Effector memory CD8-positive, alpha-beta T cell (primary cell): ENCODE results near the gene KMT2A.

Experiments used
- ATAC-seq: fragments of 150-1000 bp; cut with Tn5 transposase; replicated peaks from 2 replicates; pipeline ENCODE4 v1.10.0; 2021; ENCODE audit warnings: mild to moderate bottlenecking, moderate library complexity
- DNase-seq, 3 experiments: peaks; one replicate each; pipeline ENCODE4 v3.0.0; 2021
- H3K27ac Mint-ChIP-seq, 2 donors: one replicate each; pipeline ENCODE4 v1.8.0; 2022; ENCODE audit warnings: mild to moderate bottlenecking in 2 of 2, mixed read lengths in 2 of 2, moderate library complexity in 2 of 2
- H3K27me3 Mint-ChIP-seq, 2 donors: one replicate each; pipeline ENCODE4 v1.8.0; 2022; ENCODE audit warnings: mixed read lengths in 2 of 2
- H3K36me3 Mint-ChIP-seq: one replicate; pipeline ENCODE4 v1.8.0; 2022; ENCODE audit warnings: mild to moderate bottlenecking, moderate library complexity, mixed read lengths; ENCODE audit not compliant: insufficient read depth
- H3K4me1 Mint-ChIP-seq, 2 donors: one replicate each; pipeline ENCODE4 v1.8.0; 2022; ENCODE audit warnings: low read depth in 2 of 2, mixed read lengths in 2 of 2
- H3K4me3 Mint-ChIP-seq, 2 donors: one replicate each; pipeline ENCODE4 v1.8.0; 2022; ENCODE audit warnings: mild to moderate bottlenecking in 2 of 2, mixed read lengths in 2 of 2, moderate library complexity in 2 of 2
- H3K9me3 Mint-ChIP-seq, 2 donors: one replicate each; pipeline ENCODE4 v1.8.0; 2022; ENCODE audit warnings: mixed read lengths in 2 of 2

The KMT2A gene

GRCh38 chr11:118524356-118524755 is 88.1 kb downstream of the KMT2A start:
- peaks cover 45% of the 10 kb centered on the region for H3K36me3 Mint-ChIP-seq
- peaks cover 16 to 19% of the 10 kb centered on the region in 2 donors for H3K4me1 Mint-ChIP-seq
- no peaks in the 10 kb centered on the region for H3K9me3 Mint-ChIP-seq
- ATAC-seq (no peak), DNase-seq (no peak)
- H3K4me3 Mint-ChIP-seq: no peak overlapping the region
- H3K27ac Mint-ChIP-seq: peak overlapping the region; percentile 31 to 58
- no peaks in the 10 kb centered on the region for H3K27me3 Mint-ChIP-seq

- Mint-ChIP-seq H3K27me3 (no peaks in the 10 kb centered on the region), H3K4me3 (no peak overlapping the region), H3K36me3 (peaks cover 40% of the 10 kb centered on the region), H3K27ac (peak overlapping the region; percentile 31 to 58), H3K9me3 (no peaks in the 10 kb centered on the region), H3K4me1 (peaks cover 18 to 24% of the 10 kb centered on the region in 2 donors)
- no peak for ATAC-seq
- DNase-seq: no peak
Observed at GRCh38 chr11:118524757-118525470, 88.6 kb downstream of the KMT2A start.

- H3K4me1 Mint-ChIP-seq: peaks cover 24 to 32% of the 10 kb centered on the region in 2 donors
- no peaks in the 10 kb centered on the region for H3K9me3 Mint-ChIP-seq
- H3K36me3 Mint-ChIP-seq: peaks cover 22% of the 10 kb centered on the region
- H3K27me3 Mint-ChIP-seq: no peaks in the 10 kb centered on the region
- ATAC-seq (no peak), DNase-seq (no peak)
- no peak overlapping the region for H3K27ac Mint-ChIP-seq
- no peak overlapping the region for H3K4me3 Mint-ChIP-seq
Observed at GRCh38 chr11:118526688-118527087, 90.4 kb downstream of the KMT2A start.

- no peak within 1 kb of the TSS for H3K4me3 Mint-ChIP-seq
- H3K27ac Mint-ChIP-seq: peak within 1 kb of the TSS in 1 of 2 donors; percentile 44
- DNase-seq (no peak), ATAC-seq (no peak)
- H3K9me3 Mint-ChIP-seq: no peaks in the 10 kb centered on the region
- peaks cover 19% of the 10 kb centered on the region for H3K36me3 Mint-ChIP-seq
- peaks cover 27 to 35% of the 10 kb centered on the region in 2 donors for H3K4me1 Mint-ChIP-seq
- no peaks in the 10 kb centered on the region for H3K27me3 Mint-ChIP-seq
Observed at GRCh38 chr11:118527109-118527508, 90.8 kb downstream of the KMT2A start, which contains the start of gene TTC36. TSS of gene TTC36 (plus strand) at chr11:118527474. CDS start at chr11:118527495, 21 bp downstream.

- DNase-seq (no peak), ATAC-seq (no peak)
- peaks cover 9% of the 10 kb centered on the region for H3K36me3 Mint-ChIP-seq
- H3K4me1 Mint-ChIP-seq: peaks cover 27 to 35% of the 10 kb centered on the region in 2 donors
- no peaks in the 10 kb centered on the region for H3K27me3 Mint-ChIP-seq
- H3K27ac Mint-ChIP-seq: peak overlapping the region in 1 of 2 donors; percentile 60
- H3K4me3 Mint-ChIP-seq: no peak overlapping the region
- no peaks in the 10 kb centered on the region for H3K9me3 Mint-ChIP-seq
Observed at GRCh38 chr11:118528511-118528910, 92.2 kb downstream of the KMT2A start.

GRCh38 chr11:118529584-118530175 is 93.4 kb downstream of the KMT2A start:
- Mint-ChIP-seq H3K27ac (peak overlapping the region in 1 of 2 donors; percentile 80), H3K4me1 (peaks cover 27 to 30% of the 10 kb centered on the region in 2 donors), H3K4me3 (peak overlapping the region; percentile 84 to 88), H3K27me3 (no peaks in the 10 kb centered on the region), H3K36me3 (peaks cover 7% of the 10 kb centered on the region), H3K9me3 (no peaks in the 10 kb centered on the region)
- ATAC-seq: no peak
- no peak for DNase-seq

GRCh38 chr11:118530180-118530682 is 93.9 kb downstream of the KMT2A start:
- Mint-ChIP-seq H3K4me3 (peak overlapping the region; percentile 84 to 88), H3K9me3 (no peaks in the 10 kb centered on the region), H3K4me1 (peaks cover 24 to 30% of the 10 kb centered on the region in 2 donors), H3K27ac (peak overlapping the region in 1 of 2 donors; percentile 80), H3K27me3 (no peaks in the 10 kb centered on the region), H3K36me3 (peaks cover 3% of the 10 kb centered on the region)
- no peak for DNase-seq
- no peak for ATAC-seq

- ATAC-seq (peak; percentile 84), DNase-seq (peak; percentile 47 to 63 (median 57))
Observed at GRCh38 chr11:118530683-118531596, 94.6 kb downstream of the KMT2A start, which contains the start of gene TMEM25. TSS of gene TMEM25 (plus strand) at chr11:118531192. CDS start at chr11:118531802, 610 bp downstream.

GRCh38 chr11:118531597-118532084 is 95.3 kb downstream of the KMT2A start:
- Mint-ChIP-seq H3K27me3 (no peaks in the 10 kb centered on the region), H3K4me3 (peak overlapping the region; percentile 84 to 88), H3K27ac (peak overlapping the region; percentile 69 to 87), H3K36me3 (no peaks in the 10 kb centered on the region), H3K9me3 (no peaks in the 10 kb centered on the region), H3K4me1 (peaks cover 24 to 30% of the 10 kb centered on the region in 2 donors)
- ATAC-seq: peak; percentile 6
- no peak for DNase-seq

More at GRCh38 chr11:118530683-118531596, 94.6 kb downstream of the KMT2A start, which contains the start of gene TMEM25:
- peak within 1 kb of the TSS; percentile 84 to 88 for H3K4me3 Mint-ChIP-seq
- H3K27ac Mint-ChIP-seq: peak within 1 kb of the TSS; percentile 80 to 87
- H3K36me3 Mint-ChIP-seq: no peaks in the 10 kb centered on the region
- peaks cover 24 to 30% of the 10 kb centered on the region in 2 donors for H3K4me1 Mint-ChIP-seq
- H3K27me3 Mint-ChIP-seq: no peaks in the 10 kb centered on the region
- no peaks in the 10 kb centered on the region for H3K9me3 Mint-ChIP-seq

GRCh38 chr11:118532091-118532490 is 95.8 kb downstream of the KMT2A start:
- no peaks in the 10 kb centered on the region for H3K27me3 Mint-ChIP-seq
- no peaks in the 10 kb centered on the region for H3K36me3 Mint-ChIP-seq
- DNase-seq (no peak), ATAC-seq (no peak)
- peaks cover 21 to 27% of the 10 kb centered on the region in 2 donors for H3K4me1 Mint-ChIP-seq
- H3K4me3 Mint-ChIP-seq: peak overlapping the region; percentile 84 to 88
- no peaks in the 10 kb centered on the region for H3K9me3 Mint-ChIP-seq
- no peak overlapping the region for H3K27ac Mint-ChIP-seq

- Mint-ChIP-seq H3K4me3 (peak overlapping the region in 1 of 2 donors; percentile 84), H3K27me3 (no peaks in the 10 kb centered on the region), H3K36me3 (no peaks in the 10 kb centered on the region), H3K4me1 (peaks cover 17 to 21% of the 10 kb centered on the region in 2 donors), H3K27ac (peak overlapping the region in 1 of 2 donors; percentile 26), H3K9me3 (no peaks in the 10 kb centered on the region)
- no peak for DNase-seq
- ATAC-seq: no peak
Observed at GRCh38 chr11:118532852-118533768, 96.8 kb downstream of the KMT2A start.
